NOMO-1 treated with dmso at 0.1 percent for 144 hours (cell line): ENCODE measurements around the gene RPL18A.

Experiments used
- DNase-seq: peaks from one replicate; lab custom pipeline; 2025; ENCODE audit not compliant: unreplicated experiment; lab: John Stamatoyannopoulos, UW

The RPL18A gene

GRCh38 chr19:17859533-17860330 is at the start of gene RPL18A:
Gene RPL18A (plus strand): TSS chr19:17859910. CDS start chr19:17859957, 47 bp downstream.
- peak; percentile 99 for DNase-seq

- no peak for DNase-seq
These were observed 48.6 kb upstream of the RPL18A start for GRCh38 chr19:17811103-17811502.

- DNase-seq: no peak
These were observed 48.0 kb upstream of the RPL18A start for GRCh38 chr19:17811681-17812080.

- DNase-seq: no peak
These were observed 47.6 kb upstream of the RPL18A start for GRCh38 chr19:17812099-17812498.

GRCh38 chr19:17817668-17818363 is 41.9 kb upstream of the RPL18A start:
- no peak for DNase-seq

- DNase-seq: no peak
These were observed 38.5 kb upstream of the RPL18A start, which contains the start of gene INSL3 for GRCh38 chr19:17821190-17821589. Gene INSL3 (minus strand): TSS chr19:17821519. CDS start chr19:17821506, 13 bp downstream.

- no peak for DNase-seq
These were observed 35.4 kb upstream of the RPL18A start for GRCh38 chr19:17824339-17824738.

GRCh38 chr19:17826508-17827056 is 33.1 kb upstream of the RPL18A start:
- no peak for DNase-seq

- no peak for DNase-seq
These were observed 29.7 kb upstream of the RPL18A start for GRCh38 chr19:17829855-17830566.

- no peak for DNase-seq
These were observed 28.9 kb upstream of the RPL18A start for GRCh38 chr19:17830567-17831418.

GRCh38 chr19:17831419-17831888 is 28.3 kb upstream of the RPL18A start:
- no peak for DNase-seq

- no peak for DNase-seq
These were observed 27.1 kb upstream of the RPL18A start for GRCh38 chr19:17832443-17833208.

- no peak for DNase-seq
These were observed 25.1 kb upstream of the RPL18A start for GRCh38 chr19:17834350-17835181.

- no peak for DNase-seq
These were observed 24.3 kb upstream of the RPL18A start for GRCh38 chr19:17835182-17836006.

GRCh38 chr19:17836530-17836929 is 23.2 kb upstream of the RPL18A start:
- DNase-seq: no peak

GRCh38 chr19:17837972-17838371 is 21.7 kb upstream of the RPL18A start:
- no peak for DNase-seq

- DNase-seq: no peak
These were observed 19.7 kb upstream of the RPL18A start for GRCh38 chr19:17840019-17840418.

GRCh38 chr19:17841371-17841809 is 18.3 kb upstream of the RPL18A start:
- no peak for DNase-seq
